Activated CD4-positive, alpha-beta T cell treated with anti-CD3 and anti-CD28 coated beads for 24 hours (primary cell): ENCODE results near the gene PHLPP2.
"Not testable (repeated sequence)": the region's sequence is repeated elsewhere in the genome, so short reads cannot be mapped to it uniquely, and the experiment has no call there.

Source experiments
- DNase-seq, 2 donors: peaks; one replicate each; pipeline ENCODE4 v3.0.0-alpha.2; 2020; ENCODE audit warnings: low read depth in 2 of 2

The PHLPP2 gene

DNA sequence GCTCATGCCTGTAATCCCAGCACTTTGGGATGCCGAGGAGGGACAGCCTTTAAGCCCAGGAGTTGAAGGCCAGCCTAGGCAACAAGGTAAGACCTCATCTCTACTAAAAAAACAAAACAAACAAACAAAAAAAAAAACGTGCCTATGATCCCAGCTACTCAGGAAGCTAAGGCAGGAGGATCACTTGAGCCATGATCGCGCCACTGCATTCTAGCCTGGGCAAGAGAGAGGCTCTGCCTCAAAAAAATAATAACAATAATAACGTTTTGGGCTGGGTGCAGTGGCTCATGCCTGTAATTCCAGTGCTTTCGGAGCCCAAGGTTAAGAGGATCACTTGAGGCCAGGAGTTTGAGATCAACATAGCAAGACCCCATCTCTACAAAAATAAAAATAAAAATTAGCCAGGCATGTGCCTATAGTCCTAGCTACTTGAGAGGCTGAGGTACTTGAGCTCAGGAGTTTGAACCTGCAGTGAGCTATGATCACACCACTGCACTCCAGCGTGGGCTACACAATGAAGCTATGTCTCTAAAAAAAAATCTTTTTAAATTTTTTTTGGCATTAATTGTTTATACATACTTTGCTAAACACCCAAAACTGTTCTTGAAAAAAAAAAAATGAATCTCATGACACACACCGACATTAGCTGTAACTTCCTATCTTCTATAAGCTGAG, 3.3 kb downstream of the PHLPP2 start:
- DNase-seq: no peak

DNA sequence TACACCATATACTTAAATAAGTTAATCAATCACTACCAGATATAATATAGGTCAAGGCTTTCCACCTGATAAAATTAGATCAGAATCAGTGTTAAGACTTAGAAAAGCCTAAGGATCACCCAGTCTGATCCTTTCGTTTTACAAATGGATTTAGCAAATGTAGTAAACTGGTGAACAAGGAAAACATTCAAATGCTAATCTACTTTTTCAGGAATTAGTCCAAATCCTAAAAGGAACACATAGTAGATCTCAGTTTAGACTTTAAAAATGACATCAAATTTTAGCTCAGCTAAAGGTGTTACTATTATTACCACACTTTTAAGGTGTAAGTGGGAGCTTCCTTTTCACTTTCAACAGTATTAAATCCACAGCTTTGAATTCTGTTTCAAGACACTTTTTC, 12.0 kb downstream of the PHLPP2 start:
- DNase-seq: no peak

DNA sequence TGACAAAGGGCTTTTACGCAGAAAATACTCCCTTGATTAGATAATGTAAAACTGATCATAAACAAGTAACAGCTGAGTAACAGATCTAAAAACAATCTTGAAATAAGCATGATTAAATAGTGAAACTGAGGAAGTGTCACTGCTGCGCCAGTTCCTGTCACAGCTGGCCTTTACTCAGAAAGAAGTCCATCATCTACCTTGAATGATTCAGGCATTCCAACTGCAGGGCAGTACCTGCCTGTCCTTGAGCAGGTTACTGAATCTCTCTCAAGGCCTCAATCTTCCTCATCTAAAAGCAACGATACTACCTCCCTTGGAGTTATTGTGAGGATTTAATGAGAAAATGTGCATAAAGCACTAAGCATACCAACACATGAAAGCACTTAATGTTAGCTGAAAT, 12.7 kb downstream of the PHLPP2 start:
- DNase-seq: no peak

DNA sequence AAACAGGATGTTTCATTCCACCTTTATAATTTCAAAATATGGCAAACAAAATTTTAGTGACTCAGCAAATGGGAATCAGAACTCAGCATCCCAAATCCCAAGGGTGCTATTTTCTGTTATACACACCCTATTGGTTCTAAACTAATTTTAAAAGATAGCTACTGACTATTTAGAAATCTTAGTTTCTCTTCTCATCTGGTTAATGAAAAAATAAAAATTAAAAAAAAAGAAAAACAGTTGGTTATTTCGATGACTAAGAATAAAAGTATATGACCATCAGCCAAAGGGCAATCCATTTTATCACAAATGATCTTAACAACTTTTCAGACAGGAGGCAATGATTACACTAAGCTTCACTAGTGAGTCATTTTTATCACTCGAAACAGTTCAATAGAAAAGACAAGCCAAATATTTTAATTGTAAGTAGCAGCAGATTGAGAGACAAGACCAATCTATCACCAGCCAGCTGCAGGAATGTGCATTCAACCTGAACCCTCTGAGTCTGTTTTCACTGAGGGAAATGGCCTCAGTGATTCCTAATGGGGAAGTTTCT, 15.2 kb downstream of the PHLPP2 start:
- no peak for DNase-seq

DNA sequence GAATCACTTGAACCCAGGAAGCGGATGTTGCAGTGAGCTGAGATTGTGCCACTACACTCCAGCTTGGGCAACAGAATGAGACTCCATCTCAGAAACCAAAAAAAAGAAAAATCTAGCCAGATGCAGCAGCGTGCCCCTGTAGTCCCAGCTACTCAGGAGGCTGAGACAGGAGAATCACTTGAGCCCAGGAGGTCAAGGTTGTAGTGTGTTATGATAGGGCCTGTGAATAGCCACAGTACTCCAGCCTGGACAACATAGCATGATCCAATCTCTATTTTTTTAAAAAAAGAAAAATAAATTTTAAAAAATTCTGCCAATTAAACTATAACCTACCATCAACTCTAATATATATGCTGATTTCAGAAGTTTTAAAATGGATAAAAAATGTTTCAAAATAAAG, 15.8 kb downstream of the PHLPP2 start:
- no peak for DNase-seq

DNA sequence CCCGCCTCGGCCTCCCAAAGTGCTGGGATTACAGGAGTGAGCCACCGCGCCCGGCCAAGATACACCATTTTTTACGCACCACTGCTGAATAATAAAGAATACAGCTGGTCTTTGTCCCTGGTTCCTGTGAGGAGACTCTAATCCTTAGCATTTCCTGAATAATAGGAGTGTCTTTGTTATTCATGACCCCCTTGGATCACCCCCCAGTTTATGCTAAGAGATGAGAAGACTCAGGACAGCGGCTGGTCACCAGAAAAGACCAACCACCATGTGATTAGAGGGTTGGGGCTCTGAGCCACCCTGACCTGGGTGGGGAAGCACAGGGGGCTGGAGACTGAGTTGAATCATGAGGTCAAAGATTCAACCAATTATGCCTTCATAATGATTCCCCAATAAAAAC, 17.3 kb downstream of the PHLPP2 start:
- no peak for DNase-seq

GRCh38 chr16:71706046-71706445, 18.5 kb downstream of the PHLPP2 start:
- no peak for DNase-seq

- DNase-seq: no peak
Observed at GRCh38 chr16:71703333-71703732, 21.2 kb downstream of the PHLPP2 start.

- DNase-seq: no peak
Observed at GRCh38 chr16:71700831-71701230, 23.7 kb downstream of the PHLPP2 start.

GRCh38 chr16:71698491-71698890, 26.0 kb downstream of the PHLPP2 start:
- DNase-seq: no peak

GRCh38 chr16:71693164-71693563, 31.3 kb downstream of the PHLPP2 start:
- DNase-seq: no peak

- no peak for DNase-seq
Observed at GRCh38 chr16:71689901-71690300, 34.6 kb downstream of the PHLPP2 start.

GRCh38 chr16:71687861-71688260, 36.6 kb downstream of the PHLPP2 start:
- DNase-seq: no peak

GRCh38 chr16:71684280-71684679, 40.2 kb downstream of the PHLPP2 start:
- DNase-seq: not testable (repeated sequence)

GRCh38 chr16:71681360-71681759, 43.1 kb downstream of the PHLPP2 start:
- no peak for DNase-seq

- no peak for DNase-seq
Observed at GRCh38 chr16:71676236-71676635, 48.3 kb downstream of the PHLPP2 start.

DNA sequence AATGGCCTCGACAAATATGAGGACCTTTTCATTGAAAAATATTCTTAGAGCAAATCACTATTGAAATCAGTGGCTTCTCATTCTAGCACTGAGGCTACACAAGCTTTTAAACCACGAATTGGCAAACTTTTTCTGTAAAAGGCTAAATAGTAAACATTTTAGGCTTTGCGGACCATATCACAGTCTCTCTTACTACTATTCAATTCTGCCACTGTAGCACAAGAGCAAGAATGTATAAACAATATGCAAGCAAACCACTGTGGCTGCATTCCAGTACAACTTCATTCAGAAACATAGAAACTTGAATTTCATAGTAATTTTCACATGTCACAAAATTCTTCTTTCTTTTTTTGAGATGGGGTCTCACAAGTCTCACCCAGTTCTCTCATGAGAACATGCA, 49.1 kb downstream of the PHLPP2 start:
- no peak for DNase-seq

DNA sequence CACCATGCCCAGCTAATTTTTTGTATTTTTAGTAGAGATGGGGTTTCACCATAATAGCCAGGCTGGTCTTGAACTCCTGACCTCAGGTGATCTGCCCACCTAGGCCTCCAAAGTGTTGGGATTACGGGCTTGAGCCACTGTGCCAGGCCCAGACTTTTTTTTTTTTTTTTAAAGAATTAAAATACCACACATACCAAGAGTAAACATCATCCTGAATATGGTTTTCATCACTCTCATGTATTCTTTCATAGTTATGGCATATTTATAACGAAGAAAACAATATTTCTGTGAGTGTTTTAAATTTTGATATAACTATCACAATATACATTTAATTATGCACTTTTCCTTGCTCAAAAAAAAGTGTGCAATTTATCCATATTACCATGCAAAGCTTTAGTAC, 50.3 kb downstream of the PHLPP2 start:
- DNase-seq: no peak

- no peak for DNase-seq
Observed at GRCh38 chr16:71673582-71673973, 50.9 kb downstream of the PHLPP2 start.

- no peak for DNase-seq
Observed at GRCh38 chr16:71672803-71673581, 51.5 kb downstream of the PHLPP2 start.

GRCh38 chr16:71672125-71672524, 52.4 kb downstream of the PHLPP2 start:
- no peak for DNase-seq

DNA sequence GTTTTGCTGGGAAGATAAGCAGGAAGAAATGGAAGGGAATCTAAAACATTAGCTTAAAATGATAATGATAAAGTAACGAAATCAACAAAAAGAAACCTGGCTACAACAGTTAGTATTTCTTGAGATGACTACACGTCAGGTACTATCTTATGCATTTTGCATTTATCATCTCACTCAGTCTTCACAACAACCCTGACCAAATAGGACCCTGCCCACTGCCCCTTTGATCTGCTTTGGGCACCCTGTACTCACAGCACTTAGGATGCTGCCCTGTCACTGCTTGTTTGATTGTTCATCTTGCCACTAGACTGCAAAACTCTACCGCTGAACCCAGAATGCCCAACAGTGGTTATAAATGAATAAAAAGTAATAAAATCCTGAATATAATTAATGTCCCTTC, 53.3 kb downstream of the PHLPP2 start:
- no peak for DNase-seq

DNA sequence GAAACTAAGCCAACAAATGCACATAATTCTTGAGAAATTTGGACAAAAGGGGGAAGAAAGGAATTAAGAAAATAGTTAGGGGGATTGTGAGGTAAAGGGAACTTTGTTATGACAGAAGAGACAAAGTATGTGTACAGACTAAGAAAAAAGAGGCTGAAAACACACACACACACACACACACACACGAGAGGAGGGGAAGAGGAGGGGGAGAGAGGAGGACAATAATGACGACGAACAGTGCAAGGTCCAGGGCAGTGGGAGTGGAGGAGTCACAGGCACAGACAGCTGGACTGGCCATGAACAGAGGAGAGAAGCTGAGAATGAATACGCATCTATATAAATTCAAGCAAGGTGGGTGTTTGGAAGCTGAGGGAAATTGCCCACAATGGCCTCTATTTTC, 54.0 kb downstream of the PHLPP2 start:
- no peak for DNase-seq
